Fibroblast of skin of right biceps (primary cell): ENCODE data around the gene ZFYVE27.

Source experiments
- DNase-seq: peaks from one replicate; pipeline ENCODE4 v3.0.0-alpha.2; 2013

Gene ZFYVE27

GRCh38 chr10:97771913-97772823 lies 35.2 kb downstream of the ZFYVE27 start, which contains the start of gene SFRP5:
SFRP5 (minus strand) TSS chr10:97771999; CDS start chr10:97771833, 166 bp downstream.
- DNase-seq = no peak

- no peak for DNase-seq
Observed at GRCh38 chr10:97773096-97773495, 36.2 kb downstream of the ZFYVE27 start.

- DNase-seq = no peak
Observed at GRCh38 chr10:97774811-97775294, 37.9 kb downstream of the ZFYVE27 start.

GRCh38 chr10:97777143-97777542 lies 40.2 kb downstream of the ZFYVE27 start:
- DNase-seq = no peak

GRCh38 chr10:97778452-97779302 lies 41.7 kb downstream of the ZFYVE27 start:
- no peak for DNase-seq

- no peak for DNase-seq
Observed at GRCh38 chr10:97779492-97779891, 42.6 kb downstream of the ZFYVE27 start.

- DNase-seq = no peak
Observed at GRCh38 chr10:97779975-97780374, 43.0 kb downstream of the ZFYVE27 start.

GRCh38 chr10:97780841-97781617 lies 44.1 kb downstream of the ZFYVE27 start:
- DNase-seq = no peak

GRCh38 chr10:97781618-97782331 lies 44.8 kb downstream of the ZFYVE27 start:
- DNase-seq = no peak

GRCh38 chr10:97782455-97783228 lies 45.7 kb downstream of the ZFYVE27 start:
- DNase-seq = no peak

GRCh38 chr10:97784200-97784810 lies 47.4 kb downstream of the ZFYVE27 start:
- DNase-seq = no peak

GRCh38 chr10:97785231-97785630 lies 48.3 kb downstream of the ZFYVE27 start:
- DNase-seq = no peak

GRCh38 chr10:97785731-97786130 lies 48.8 kb downstream of the ZFYVE27 start:
- no peak for DNase-seq

GRCh38 chr10:97788552-97789442 lies 51.9 kb downstream of the ZFYVE27 start:
- DNase-seq = no peak

GRCh38 chr10:97789770-97790397 lies 53.0 kb downstream of the ZFYVE27 start:
- DNase-seq = no peak

- DNase-seq = peak; percentile 41
Observed at GRCh38 chr10:97791824-97792721, 55.1 kb downstream of the ZFYVE27 start.

GRCh38 chr10:97795886-97796285 lies 59.0 kb downstream of the ZFYVE27 start:
- DNase-seq = no peak

- no peak for DNase-seq
Observed at GRCh38 chr10:97796651-97797050, 59.7 kb downstream of the ZFYVE27 start.
